HEK293T (cell line): ENCODE results near the gene SORBS1.

Experiments
- CTCF ChIA-PET: fragments of 350-600 bp; formaldehyde crosslinking; extraction: SDS; loops from one replicate; lab custom pipeline; 2021; ENCODE audit warnings: antibody characterized with exemption, inconsistent platforms; lab: Yijun Ruan, JAX
- POLR2A ChIA-PET: fragments of 350-600 bp; formaldehyde crosslinking; extraction: SDS; loops from one replicate; lab custom pipeline; 2020; ENCODE audit warnings: antibody characterized with exemption, inconsistent platforms; lab: Yijun Ruan, JAX
- DNase-seq: peaks from one replicate; pipeline ENCODE4 v3.0.0; 2012; ENCODE audit warnings: mixed read lengths; ENCODE audit errors: extremely low spot score
- ARNT ChIP-seq: fragments of 450-650 bp; IDR thresholded peaks from 2 replicates; pipeline ENCODE4 v1.6.1; 2017; ENCODE audit warnings: mild to moderate bottlenecking
- BHLHE40 ChIP-seq: fragments of 450-650 bp; IDR thresholded peaks from 2 replicates; pipeline ENCODE4 v1.6.1; 2016; ENCODE audit warnings: mild to moderate bottlenecking, moderate library complexity, borderline replicate concordance
- CTBP1 ChIP-seq: fragments of 450-650 bp; IDR thresholded peaks from 2 replicates; pipeline ENCODE4 v1.6.1; 2016; ENCODE audit warnings: borderline replicate concordance
- ELF4 ChIP-seq: fragments of 450-650 bp; IDR thresholded peaks from 2 replicates; pipeline ENCODE4 v1.6.1; 2017; ENCODE audit warnings: antibody characterized with exemption
- FOXA1 ChIP-seq: fragments of 450-650 bp; IDR thresholded peaks from 2 replicates; pipeline ENCODE4 v1.6.1; 2016; ENCODE audit warnings: mild to moderate bottlenecking
- FOXK2 ChIP-seq: fragments of 450-650 bp; IDR thresholded peaks from 2 replicates; pipeline ENCODE4 v1.6.1; 2016; ENCODE audit warnings: mild to moderate bottlenecking
- FOXM1 ChIP-seq: fragments of 450-650 bp; IDR thresholded peaks from 2 replicates; pipeline ENCODE4 v1.6.1; 2017; ENCODE audit warnings: mild to moderate bottlenecking, borderline replicate concordance
- HDGF ChIP-seq: fragments of 450-650 bp; IDR thresholded peaks from 2 replicates; pipeline ENCODE4 v1.6.1; 2017; ENCODE audit warnings: antibody characterized with exemption, borderline replicate concordance
- L3MBTL2 ChIP-seq: fragments of 450-650 bp; conservative IDR thresholded peaks from 2 replicates; pipeline ENCODE4 v1.6.1; 2016; ENCODE audit warnings: mild to moderate bottlenecking
- LEF1 ChIP-seq: fragments of 450-650 bp; IDR thresholded peaks from 2 replicates; pipeline ENCODE4 v1.6.1; 2017; ENCODE audit warnings: mild to moderate bottlenecking, borderline replicate concordance
- NFRKB ChIP-seq: fragments of 450-650 bp; IDR thresholded peaks from 2 replicates; pipeline ENCODE4 v1.6.1; 2016; ENCODE audit warnings: mild to moderate bottlenecking, moderate library complexity
- SP1 ChIP-seq: fragments of 450-650 bp; IDR thresholded peaks from 2 replicates; pipeline ENCODE4 v1.6.1; 2017
- SUZ12 ChIP-seq: fragments of 450-650 bp; IDR thresholded peaks from 2 replicates; pipeline ENCODE4 v1.6.1; 2016; ENCODE audit warnings: mild to moderate bottlenecking
- TARDBP ChIP-seq: fragments of 450-650 bp; IDR thresholded peaks from 2 replicates; pipeline ENCODE4 v1.6.1; 2016
- ZNF384 ChIP-seq: fragments of 450-650 bp; IDR thresholded peaks from 2 replicates; pipeline ENCODE4 v1.6.1; 2016
- TF ChIP-seq, protein P1 (sequence below): fragments of 450-650 bp; IDR thresholded peaks from 2 replicates; pipeline ENCODE4 v1.6.1; 2016

Gene SORBS1

GRCh38 chr10:95408983-95409873 is 151.9 kb downstream of the SORBS1 start:
- no peak for DNase-seq
- CTCF ChIA-PET, result interaction anchor here (0.7 to 1.5 kb wide), 2 partner anchors 22 to 35 kb away, joined by 3 to 4 read pairs; no protein-coding TSS in a partner anchor
- POLR2A ChIA-PET, result interaction anchor here (0.7 kb wide), 1 partner anchor 47 kb away, joined by 5 read pairs; no protein-coding TSS in a partner anchor
- TF ChIP-seq, protein P1, sequence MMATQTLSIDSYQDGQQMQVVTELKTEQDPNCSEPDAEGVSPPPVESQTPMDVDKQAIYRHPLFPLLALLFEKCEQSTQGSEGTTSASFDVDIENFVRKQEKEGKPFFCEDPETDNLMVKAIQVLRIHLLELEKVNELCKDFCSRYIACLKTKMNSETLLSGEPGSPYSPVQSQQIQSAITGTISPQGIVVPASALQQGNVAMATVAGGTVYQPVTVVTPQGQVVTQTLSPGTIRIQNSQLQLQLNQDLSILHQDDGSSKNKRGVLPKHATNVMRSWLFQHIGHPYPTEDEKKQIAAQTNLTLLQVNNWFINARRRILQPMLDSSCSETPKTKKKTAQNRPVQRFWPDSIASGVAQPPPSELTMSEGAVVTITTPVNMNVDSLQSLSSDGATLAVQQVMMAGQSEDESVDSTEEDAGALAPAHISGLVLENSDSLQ, result no peak
- TF ChIP-seq ARNT (no peak), LEF1 (no peak), FOXM1 (no peak), ZNF384 (no peak), CTBP1 (no peak), FOXK2 (no peak), SUZ12 (no peak), BHLHE40 (no peak), NFRKB (no peak), HDGF (no peak)

GRCh38 chr10:95408148-95408960 is 152.8 kb downstream of the SORBS1 start:
- CTCF ChIA-PET, result interaction anchor here (0.7 to 0.9 kb wide), 2 partner anchors 22 to 35 kb away, joined by 4 read pairs; no protein-coding TSS in a partner anchor
- DNase-seq, result no peak
- TF ChIP-seq L3MBTL2, result no peak
- TF ChIP-seq CTBP1, result no peak
- no peak for TF ChIP-seq ZNF384
- no peak for TF ChIP-seq ARNT
- no peak for TF ChIP-seq FOXM1
- no peak for TF ChIP-seq ELF4
- no peak for TF ChIP-seq HDGF
- no peak for TF ChIP-seq SUZ12
- POLR2A ChIA-PET, result interaction anchor here (0.7 kb wide), 1 partner anchor 46 kb away, joined by 5 read pairs; no protein-coding TSS in a partner anchor

DNA sequence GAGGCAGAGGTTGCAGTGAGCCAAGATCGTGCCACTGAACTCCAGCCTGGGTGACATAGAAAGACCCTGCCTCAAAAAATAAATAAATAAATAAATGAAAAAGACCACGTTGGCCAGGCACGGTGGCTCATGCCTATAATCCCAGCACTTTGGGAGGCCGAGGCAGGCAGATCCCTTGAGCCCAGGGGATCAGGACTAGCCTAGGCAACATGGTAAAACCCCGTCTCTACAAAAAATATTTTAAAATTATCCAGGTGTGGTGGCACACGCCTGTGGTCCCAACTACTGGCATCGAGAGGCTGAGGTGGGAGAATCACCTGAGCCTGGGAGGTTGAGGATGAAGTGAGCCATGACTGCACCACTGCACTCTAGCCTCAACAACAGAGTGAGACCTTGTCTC is 153.6 kb downstream of the SORBS1 start:
- ChIA-PET POLR2A (no interaction called here), CTCF (interaction anchor here (0.9 kb wide), 1 partner anchor 23 kb away, joined by 4 read pairs; no protein-coding TSS in a partner anchor)
- TF ChIP-seq SP1, result no peak
- no peak for TF ChIP-seq CTBP1
- no peak for TF ChIP-seq L3MBTL2
- no peak for TF ChIP-seq TARDBP
- TF ChIP-seq NFRKB, result no peak
- TF ChIP-seq FOXK2, result no peak
- no peak for TF ChIP-seq ZNF384
- no peak for TF ChIP-seq SUZ12
- no peak for TF ChIP-seq FOXA1
- TF ChIP-seq FOXM1, result no peak
- TF ChIP-seq, protein P1, result no peak
- no peak for TF ChIP-seq ELF4
- TF ChIP-seq LEF1, result no peak
- no peak for DNase-seq

- no peak for TF ChIP-seq HDGF
- no peak for TF ChIP-seq ARNT
- TF ChIP-seq SUZ12, result no peak
- TF ChIP-seq, protein P1, result no peak
- POLR2A ChIA-PET, result no interaction called here
- DNase-seq, result no peak
- CTCF ChIA-PET, result no interaction called here
These were observed 154.4 kb downstream of the SORBS1 start for GRCh38 chr10:95406651-95407280.

DNA sequence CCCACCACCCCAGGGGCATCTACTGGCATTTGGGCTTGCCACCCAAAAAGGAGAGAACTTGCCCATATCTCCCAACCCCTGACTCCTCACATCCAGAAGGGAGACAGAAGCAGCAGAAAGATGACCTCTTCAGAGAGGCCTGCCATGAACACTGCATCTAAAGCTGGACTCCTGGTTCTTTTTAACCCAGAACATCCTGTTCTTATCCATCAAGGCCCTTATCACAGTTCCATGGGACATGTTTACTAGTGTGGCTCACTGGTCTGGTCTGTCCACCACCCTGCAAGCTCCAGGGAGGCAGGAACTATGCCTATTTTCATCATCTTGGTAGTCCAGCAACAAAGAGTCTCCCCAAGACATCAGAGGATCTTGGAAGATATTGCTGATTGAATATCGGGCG is 155.5 kb downstream of the SORBS1 start:
- POLR2A ChIA-PET, result no interaction called here
- DNase-seq, result no peak
- CTCF ChIA-PET, result no interaction called here
- no peak for TF ChIP-seq BHLHE40
- TF ChIP-seq, protein P1, result no peak
- TF ChIP-seq ZNF384, result no peak
- TF ChIP-seq CTBP1, result no peak
- TF ChIP-seq NFRKB, result no peak
- no peak for TF ChIP-seq TARDBP
- no peak for TF ChIP-seq SP1
- TF ChIP-seq ELF4, result no peak
- no peak for TF ChIP-seq LEF1
- no peak for TF ChIP-seq SUZ12
- TF ChIP-seq HDGF, result no peak
- TF ChIP-seq L3MBTL2, result no peak
- TF ChIP-seq FOXA1, result no peak
- TF ChIP-seq FOXK2, result no peak
- TF ChIP-seq ARNT, result no peak
- no peak for TF ChIP-seq FOXM1
